ENCODE measurements around the gene VGLL4.

VGLL4 gene

DNA sequence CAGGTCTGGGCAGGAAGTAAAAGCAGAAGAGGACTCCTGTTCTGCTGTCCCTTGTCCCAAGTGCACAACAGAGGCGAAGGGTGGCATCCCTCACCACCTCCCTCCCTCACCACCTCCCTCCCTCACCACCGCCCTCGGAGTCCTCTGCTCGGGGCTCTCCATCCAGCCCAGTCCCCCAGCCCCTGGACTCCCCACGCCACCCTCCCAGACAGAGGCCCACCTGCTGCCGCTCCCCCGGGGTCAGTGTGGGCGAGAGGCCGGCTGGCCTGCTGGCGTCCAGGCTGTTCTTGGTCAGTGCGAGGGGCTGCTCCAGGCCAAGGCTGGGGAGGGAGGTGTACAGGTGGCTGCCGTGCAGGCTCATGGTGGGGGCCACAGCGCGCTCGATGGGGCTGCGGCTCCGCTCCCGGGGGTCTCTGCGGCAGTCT, 79.1 kb downstream of the VGLL4 start:
- TF ChIP-seq, protein P1, sequence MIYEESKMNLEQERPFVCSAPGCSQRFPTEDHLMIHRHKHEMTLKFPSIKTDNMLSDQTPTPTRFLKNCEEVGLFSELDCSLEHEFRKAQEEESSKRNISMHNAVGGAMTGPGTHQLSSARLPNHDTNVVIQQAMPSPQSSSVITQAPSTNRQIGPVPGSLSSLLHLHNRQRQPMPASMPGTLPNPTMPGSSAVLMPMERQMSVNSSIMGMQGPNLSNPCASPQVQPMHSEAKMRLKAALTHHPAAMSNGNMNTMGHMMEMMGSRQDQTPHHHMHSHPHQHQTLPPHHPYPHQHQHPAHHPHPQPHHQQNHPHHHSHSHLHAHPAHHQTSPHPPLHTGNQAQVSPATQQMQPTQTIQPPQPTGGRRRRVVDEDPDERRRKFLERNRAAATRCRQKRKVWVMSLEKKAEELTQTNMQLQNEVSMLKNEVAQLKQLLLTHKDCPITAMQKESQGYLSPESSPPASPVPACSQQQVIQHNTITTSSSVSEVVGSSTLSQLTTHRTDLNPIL (CRISPR knock-in tag; IDR thresholded peaks at IDR 0.05; ENCODE audit: low read depth) = no peak
- TF ChIP-seq POU6F1 (CRISPR knock-in tag; IDR thresholded peaks at IDR 0.05; ENCODE audit: borderline replicate concordance, low read depth) = no peak
- TF ChIP-seq PPARA (CRISPR knock-in tag; IDR thresholded peaks at IDR 0.05; ENCODE audit: borderline replicate concordance) = no peak

GRCh38 chr3:11563865-11564185, 79.9 kb downstream of the VGLL4 start:
- no peak for ATAC-seq
- TF ChIP-seq ZC3H10 (CRISPR knock-in tag; IDR thresholded peaks at IDR 0.05) (no peak), ZNF70 (CRISPR knock-in tag; IDR thresholded peaks at IDR 0.05) (no peak), SNAI2 (CRISPR knock-in tag; IDR thresholded peaks at IDR 0.05) (no peak), PPARA (CRISPR knock-in tag; IDR thresholded peaks at IDR 0.05; ENCODE audit: borderline replicate concordance) (no peak), TCF4 (CRISPR knock-in tag; IDR thresholded peaks at IDR 0.05; ENCODE audit: borderline replicate concordance) (no peak)

More for the DNA sequence above, 79.1 kb downstream of the VGLL4 start:
- no peak for ATAC-seq

DNA sequence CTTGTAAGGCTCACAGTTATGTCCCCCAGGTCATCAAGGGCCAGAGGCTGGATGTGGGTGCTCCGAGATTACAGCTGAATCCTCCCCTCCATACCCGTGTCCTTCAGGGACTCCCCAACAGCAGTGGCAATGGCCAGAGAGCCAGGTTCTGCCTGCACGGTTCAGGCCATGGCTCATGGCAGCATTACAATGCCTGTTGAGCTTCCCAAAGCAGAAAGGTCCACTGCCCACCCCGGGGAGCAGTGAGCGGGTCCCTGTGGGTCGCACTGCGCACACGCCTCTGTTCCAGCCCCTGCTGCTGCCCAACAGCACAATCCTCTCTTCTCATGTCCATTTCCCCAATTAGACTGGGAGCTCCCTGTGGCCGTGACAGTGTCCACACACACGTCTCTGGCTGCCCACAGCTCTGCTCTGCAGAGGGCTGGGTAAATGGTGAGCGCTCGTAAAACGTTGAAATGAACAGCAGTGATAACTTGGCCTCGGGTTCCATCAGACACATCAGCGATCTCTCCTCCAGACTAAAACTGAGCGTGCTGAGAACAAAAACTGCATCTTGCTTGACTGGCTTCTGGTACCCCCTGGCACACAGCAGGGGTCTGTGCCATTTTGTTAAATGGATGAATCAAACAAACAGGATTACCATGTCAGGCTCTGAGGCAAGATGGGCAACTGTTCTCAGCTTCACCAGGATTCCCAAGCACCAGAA, 80.4 kb downstream of the VGLL4 start:
- no peak for ATAC-seq

More for the DNA sequence above, 80.4 kb downstream of the VGLL4 start:
- TF ChIP-seq ZNF8 (CRISPR knock-in tag; IDR thresholded peaks at IDR 0.05) (no peak), ZFP3 (CRISPR knock-in tag; IDR thresholded peaks at IDR 0.05) (no peak), POU6F1 (CRISPR knock-in tag; IDR thresholded peaks at IDR 0.05; ENCODE audit: borderline replicate concordance, low read depth) (no peak), RARB (CRISPR knock-in tag; IDR thresholded peaks at IDR 0.05) (no peak), ZNF565 (CRISPR knock-in tag; conservative IDR thresholded peaks at IDR 0.05; ENCODE audit: low read depth) (no peak), ZFP30 (CRISPR knock-in tag; IDR thresholded peaks at IDR 0.05) (no peak), TSHZ2 (CRISPR knock-in tag; IDR thresholded peaks at IDR 0.05) (no peak), TCF4 (CRISPR knock-in tag; IDR thresholded peaks at IDR 0.05; ENCODE audit: borderline replicate concordance) (no peak), OSR1 (CRISPR knock-in tag; IDR thresholded peaks at IDR 0.05) (no peak), PPARA (CRISPR knock-in tag; IDR thresholded peaks at IDR 0.05; ENCODE audit: borderline replicate concordance) (no peak), ARNTL (CRISPR knock-in tag; IDR thresholded peaks at IDR 0.05; ENCODE audit: borderline replicate concordance, low read depth) (no peak), ESRRG (CRISPR knock-in tag; IDR thresholded peaks at IDR 0.05) (no peak), CSDC2 (CRISPR knock-in tag; IDR thresholded peaks at IDR 0.05) (no peak), SNAI2 (CRISPR knock-in tag; IDR thresholded peaks at IDR 0.05) (no peak), PATZ1 (CRISPR knock-in tag; IDR thresholded peaks at IDR 0.05; ENCODE audit: borderline replicate concordance) (no peak)
- TF ChIP-seq, protein P1 (CRISPR knock-in tag; IDR thresholded peaks at IDR 0.05; ENCODE audit: low read depth) = no peak

Data from SK-N-SH treated with all-trans-retinoic acid at 6 μM for 48 hours (cell line).